Vagina (tissue), 2 donors: Measurements from ENCODE around the gene DDIT4.
A peak's percentile ranks its signal among the peaks of the same experiment; 100 is the strongest.

Experiments used
- POLR2AphosphoS5 ChIP-seq, 2 donors: sonication (generic); formaldehyde crosslinking; IDR thresholded peaks; one replicate each; pipeline ENCODE4 v1.9.0; 2017; ENCODE audit warnings: antibody characterized with exemption in 2 of 2, mild to moderate bottlenecking in 2 of 2, low read depth in 1 of 2; ENCODE audit not compliant: insufficient read depth in 1 of 2
- TF ChIP-seq, protein P1 (sequence below), 3 experiments: fragments of 450-650 bp in 2 of 3; fragments of 200-600 bp in 1 of 3; sonication (generic) in 1 of 3; IDR thresholded peaks; one replicate each; pipeline ENCODE4 v1.5.1; 2017 to 2019; ENCODE audit warnings: antibody characterized with exemption in 3 of 3, mild to moderate bottlenecking in 2 of 3, moderate library complexity in 2 of 3

- TF ChIP-seq, protein P1, sequence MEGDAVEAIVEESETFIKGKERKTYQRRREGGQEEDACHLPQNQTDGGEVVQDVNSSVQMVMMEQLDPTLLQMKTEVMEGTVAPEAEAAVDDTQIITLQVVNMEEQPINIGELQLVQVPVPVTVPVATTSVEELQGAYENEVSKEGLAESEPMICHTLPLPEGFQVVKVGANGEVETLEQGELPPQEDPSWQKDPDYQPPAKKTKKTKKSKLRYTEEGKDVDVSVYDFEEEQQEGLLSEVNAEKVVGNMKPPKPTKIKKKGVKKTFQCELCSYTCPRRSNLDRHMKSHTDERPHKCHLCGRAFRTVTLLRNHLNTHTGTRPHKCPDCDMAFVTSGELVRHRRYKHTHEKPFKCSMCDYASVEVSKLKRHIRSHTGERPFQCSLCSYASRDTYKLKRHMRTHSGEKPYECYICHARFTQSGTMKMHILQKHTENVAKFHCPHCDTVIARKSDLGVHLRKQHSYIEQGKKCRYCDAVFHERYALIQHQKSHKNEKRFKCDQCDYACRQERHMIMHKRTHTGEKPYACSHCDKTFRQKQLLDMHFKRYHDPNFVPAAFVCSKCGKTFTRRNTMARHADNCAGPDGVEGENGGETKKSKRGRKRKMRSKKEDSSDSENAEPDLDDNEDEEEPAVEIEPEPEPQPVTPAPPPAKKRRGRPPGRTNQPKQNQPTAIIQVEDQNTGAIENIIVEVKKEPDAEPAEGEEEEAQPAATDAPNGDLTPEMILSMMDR (IDR thresholded peaks at IDR 0.05) = no peak
- TF ChIP-seq POLR2AphosphoS5 (IDR thresholded peaks at IDR 0.05; ENCODE audit: insufficient read depth in 1 of 2, low read depth in 1 of 2) = peak; percentile 49 to 82
These were observed 24.3 kb downstream of the DDIT4 start for GRCh38 chr10:72297805-72298591.
